Measurements from ENCODE around the gene SEMA4D.

Gene SEMA4D

GRCh38 chr9:89404074-89404473 is 93.8 kb downstream of the SEMA4D start:
- Histone ChIP-seq H3K79me2 (ENCODE audit: insufficient read depth, low read depth) (peaks cover 14% of the 10 kb centered on the region; the same call in 1 of the 2 replicates), H3K27me3 (ENCODE audit: insufficient read depth, low read depth) (no peaks in the 10 kb centered on the region), H2AFZ (ENCODE audit: low read depth) (no peak overlapping the region), H3K27ac (no peak overlapping the region), H4K20me1 (ENCODE audit: insufficient read depth) (no peaks in the 10 kb centered on the region), H3K4me1 (ENCODE audit: low read depth, poor library complexity, severe bottlenecking) (peaks cover 3% of the 10 kb centered on the region), H3K4me3 (IDR thresholded peaks at IDR 0.05; ENCODE audit: insufficient read depth, low read depth, low read length) (no peak overlapping the region), H3K9ac (no peak overlapping the region), H3K4me2 (no peak overlapping the region), H3K36me3 (ENCODE audit: insufficient read depth) (peaks cover under 1% of the 10 kb centered on the region; the same call in 1 of the 2 replicates)
- no peak for TF ChIP-seq CTCF (conservative IDR thresholded peaks at IDR 0.05; ENCODE audit: low read depth, low read length)

GRCh38 chr9:89402695-89403427 is 95.1 kb downstream of the SEMA4D start:
- Histone ChIP-seq H3K36me3 (ENCODE audit: insufficient read depth) (peaks cover 4% of the 10 kb centered on the region; the same call in 1 of the 2 replicates), H3K27ac (no peak overlapping the region), H3K4me2 (no peak overlapping the region), H3K27me3 (ENCODE audit: insufficient read depth, low read depth) (no peaks in the 10 kb centered on the region), H4K20me1 (ENCODE audit: insufficient read depth) (no peaks in the 10 kb centered on the region), H3K4me3 (IDR thresholded peaks at IDR 0.05; ENCODE audit: insufficient read depth, low read depth, low read length) (no peak overlapping the region), H2AFZ (ENCODE audit: low read depth) (no peak overlapping the region), H3K4me1 (ENCODE audit: low read depth, poor library complexity, severe bottlenecking) (peaks cover 3% of the 10 kb centered on the region), H3K79me2 (ENCODE audit: insufficient read depth, low read depth) (peaks cover 7% of the 10 kb centered on the region; the same call in 1 of the 2 replicates), H3K9ac (no peak overlapping the region)
- no peak for TF ChIP-seq CTCF (conservative IDR thresholded peaks at IDR 0.05; ENCODE audit: low read depth, low read length)

- Histone ChIP-seq H3K27ac (no peak overlapping the region), H3K9ac (no peak overlapping the region), H3K79me2 (ENCODE audit: insufficient read depth, low read depth) (no peaks in the 10 kb centered on the region), H4K20me1 (ENCODE audit: insufficient read depth) (no peaks in the 10 kb centered on the region), H2AFZ (ENCODE audit: low read depth) (no peak overlapping the region), H3K36me3 (ENCODE audit: insufficient read depth) (peaks cover 4% of the 10 kb centered on the region; the same call in 1 of the 2 replicates), H3K4me2 (no peak overlapping the region), H3K4me1 (ENCODE audit: low read depth, poor library complexity, severe bottlenecking) (no peaks in the 10 kb centered on the region), H3K4me3 (IDR thresholded peaks at IDR 0.05; ENCODE audit: insufficient read depth, low read depth, low read length) (no peak overlapping the region), H3K27me3 (ENCODE audit: insufficient read depth, low read depth) (no peaks in the 10 kb centered on the region)
- TF ChIP-seq CTCF (conservative IDR thresholded peaks at IDR 0.05; ENCODE audit: low read depth, low read length) = no peak
Observed at GRCh38 chr9:89400403-89401116, 97.4 kb downstream of the SEMA4D start.

- Histone ChIP-seq H2AFZ (ENCODE audit: low read depth) (no peak overlapping the region), H3K4me2 (no peak overlapping the region), H3K79me2 (ENCODE audit: insufficient read depth, low read depth) (peaks cover 4% of the 10 kb centered on the region; the same call in 1 of the 2 replicates), H3K27ac (no peak overlapping the region), H3K36me3 (ENCODE audit: insufficient read depth) (peaks cover 8% of the 10 kb centered on the region; the same call in 1 of the 2 replicates), H3K9ac (no peak overlapping the region), H3K27me3 (ENCODE audit: insufficient read depth, low read depth) (no peaks in the 10 kb centered on the region), H4K20me1 (ENCODE audit: insufficient read depth) (no peaks in the 10 kb centered on the region), H3K4me3 (IDR thresholded peaks at IDR 0.05; ENCODE audit: insufficient read depth, low read depth, low read length) (no peak overlapping the region), H3K4me1 (ENCODE audit: low read depth, poor library complexity, severe bottlenecking) (no peaks in the 10 kb centered on the region)
- no peak for TF ChIP-seq CTCF (conservative IDR thresholded peaks at IDR 0.05; ENCODE audit: low read depth, low read length)
Observed at GRCh38 chr9:89398621-89399020, 99.3 kb downstream of the SEMA4D start.

Data from KMS-11 (cell line).